Measurements from ENCODE around the gene VPS51.

VPS51 gene

DNA sequence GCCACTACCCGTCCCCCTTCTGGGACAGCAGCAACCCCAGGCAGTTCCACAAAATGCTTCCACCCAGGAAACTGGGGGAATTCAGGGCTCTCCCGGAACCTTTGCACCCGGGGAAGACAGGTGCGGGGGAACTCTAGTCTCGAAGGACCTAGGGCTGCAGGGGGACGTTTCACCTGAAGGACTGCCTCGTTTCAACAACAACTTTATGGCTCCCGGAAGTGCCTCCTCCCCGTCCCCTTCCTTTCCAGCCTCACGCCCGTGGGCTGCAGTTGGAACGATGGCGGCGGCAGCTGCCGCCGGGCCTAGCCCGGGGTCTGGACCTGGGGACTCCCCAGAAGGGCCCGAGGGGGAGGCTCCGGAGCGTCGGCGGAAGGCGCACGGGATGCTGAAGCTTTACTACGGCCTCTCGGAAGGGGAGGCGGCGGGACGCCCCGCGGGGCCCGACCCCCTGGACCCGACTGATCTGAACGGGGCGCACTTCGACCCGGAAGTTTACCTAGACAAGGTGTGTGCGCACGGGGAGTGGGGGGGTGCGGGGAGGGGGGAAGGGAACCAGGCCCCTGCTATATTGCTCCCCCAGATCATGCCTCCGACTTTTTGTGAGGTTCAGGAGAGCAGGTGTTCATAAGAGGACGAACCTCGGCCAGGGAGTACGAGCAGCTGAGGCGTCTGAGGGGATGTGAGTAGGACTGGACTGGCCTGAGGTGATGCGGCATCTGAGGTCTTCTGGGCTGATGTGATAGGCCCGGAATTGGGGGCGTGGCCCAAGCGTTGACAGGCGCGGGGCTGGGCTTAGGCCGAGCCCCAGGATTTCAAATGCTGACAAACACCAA lies at the start of gene VPS51:
Gene VPS51, plus strand, starts transcription at position 241 of the 833 bp plus-strand sequence. Its CDS starts 37 bp downstream, at position 278.
- TF ChIP-seq, protein P1, sequence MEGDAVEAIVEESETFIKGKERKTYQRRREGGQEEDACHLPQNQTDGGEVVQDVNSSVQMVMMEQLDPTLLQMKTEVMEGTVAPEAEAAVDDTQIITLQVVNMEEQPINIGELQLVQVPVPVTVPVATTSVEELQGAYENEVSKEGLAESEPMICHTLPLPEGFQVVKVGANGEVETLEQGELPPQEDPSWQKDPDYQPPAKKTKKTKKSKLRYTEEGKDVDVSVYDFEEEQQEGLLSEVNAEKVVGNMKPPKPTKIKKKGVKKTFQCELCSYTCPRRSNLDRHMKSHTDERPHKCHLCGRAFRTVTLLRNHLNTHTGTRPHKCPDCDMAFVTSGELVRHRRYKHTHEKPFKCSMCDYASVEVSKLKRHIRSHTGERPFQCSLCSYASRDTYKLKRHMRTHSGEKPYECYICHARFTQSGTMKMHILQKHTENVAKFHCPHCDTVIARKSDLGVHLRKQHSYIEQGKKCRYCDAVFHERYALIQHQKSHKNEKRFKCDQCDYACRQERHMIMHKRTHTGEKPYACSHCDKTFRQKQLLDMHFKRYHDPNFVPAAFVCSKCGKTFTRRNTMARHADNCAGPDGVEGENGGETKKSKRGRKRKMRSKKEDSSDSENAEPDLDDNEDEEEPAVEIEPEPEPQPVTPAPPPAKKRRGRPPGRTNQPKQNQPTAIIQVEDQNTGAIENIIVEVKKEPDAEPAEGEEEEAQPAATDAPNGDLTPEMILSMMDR (conservative IDR thresholded peaks at IDR 0.05; ENCODE audit: control insufficient read depth, insufficient read depth, low read depth, low read length): no peak
- peak within 1 kb of the TSS; percentile 71 for H3K4me3 ChIP-seq (ENCODE audit: control insufficient read depth, low read depth, low read length)
- DNase-seq (ENCODE audit: low read depth): peak; percentile 89

DNA sequence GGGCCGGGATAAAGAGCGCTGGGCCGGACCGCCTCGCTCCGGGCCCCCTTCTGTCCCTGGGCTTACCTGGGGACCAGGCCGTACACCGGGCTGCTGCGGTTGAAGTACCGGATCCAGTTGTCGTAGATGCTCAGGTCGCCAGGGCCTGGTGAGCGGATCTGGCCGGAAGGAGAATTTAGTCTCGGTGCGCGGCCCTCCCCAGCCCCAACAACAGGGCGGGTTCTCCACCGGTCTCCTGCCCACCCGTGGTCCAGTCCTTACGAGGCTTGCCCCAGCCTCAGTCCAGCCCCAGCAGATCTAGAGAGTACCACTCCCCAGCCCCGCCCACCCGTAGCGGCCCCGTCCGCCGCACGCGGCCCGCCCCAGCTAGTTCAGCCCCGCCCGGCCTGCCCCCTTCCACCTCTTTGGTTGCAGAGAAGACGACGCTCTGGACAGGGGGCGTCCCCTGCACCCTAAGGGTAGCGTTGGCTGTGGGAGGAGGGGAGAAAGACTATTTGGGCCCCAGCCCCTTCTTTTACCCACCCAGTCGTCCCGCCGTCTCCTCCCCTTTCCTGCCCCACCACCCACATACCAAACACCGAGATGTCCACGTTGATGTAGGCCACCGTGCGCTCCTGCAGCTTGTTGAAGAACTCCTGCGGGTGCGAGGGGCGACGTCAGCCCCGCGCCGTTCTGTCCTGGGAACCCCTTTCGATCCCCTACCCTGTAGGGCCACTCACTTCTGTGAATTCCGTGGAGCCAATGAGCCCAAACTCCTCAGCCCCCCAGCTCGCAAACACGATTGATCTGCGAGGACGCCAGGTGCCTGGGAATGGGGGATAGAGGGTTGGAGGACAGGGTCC lies 48.2 kb upstream of the VPS51 start:
- no peak for DNase-seq (ENCODE audit: low read depth)
- H3K4me3 ChIP-seq (ENCODE audit: control insufficient read depth, low read depth, low read length): peak overlapping the region; percentile 50
- TF ChIP-seq, protein P1 (conservative IDR thresholded peaks at IDR 0.05; ENCODE audit: control insufficient read depth, insufficient read depth, low read depth, low read length): no peak

DNA sequence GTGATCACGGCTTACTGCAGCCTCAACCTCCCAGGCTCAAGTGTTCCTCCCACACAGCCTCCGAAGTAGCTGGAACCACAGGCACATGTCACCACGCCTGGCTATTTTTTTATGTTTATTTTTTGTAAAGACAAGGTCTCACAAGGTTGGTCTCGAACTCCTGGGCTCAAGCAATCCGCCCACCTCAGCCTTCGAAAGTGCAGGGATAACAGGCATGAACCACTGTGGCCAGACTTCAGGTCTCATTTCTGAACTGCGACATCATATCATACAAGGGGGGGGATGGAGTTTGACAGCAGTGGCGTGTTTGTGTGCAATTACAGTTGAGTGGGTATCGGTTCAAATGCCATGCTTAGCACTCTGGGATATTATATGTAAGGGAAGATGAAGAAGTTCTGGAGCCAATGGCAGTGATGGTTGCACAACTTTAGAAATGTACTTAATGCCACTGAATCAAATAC lies 44.6 kb upstream of the VPS51 start:
- DNase-seq (ENCODE audit: low read depth): no peak
- H3K4me3 ChIP-seq (ENCODE audit: control insufficient read depth, low read depth, low read length): no peak overlapping the region
- TF ChIP-seq, protein P1 (conservative IDR thresholded peaks at IDR 0.05; ENCODE audit: control insufficient read depth, insufficient read depth, low read depth, low read length): no peak

DNA sequence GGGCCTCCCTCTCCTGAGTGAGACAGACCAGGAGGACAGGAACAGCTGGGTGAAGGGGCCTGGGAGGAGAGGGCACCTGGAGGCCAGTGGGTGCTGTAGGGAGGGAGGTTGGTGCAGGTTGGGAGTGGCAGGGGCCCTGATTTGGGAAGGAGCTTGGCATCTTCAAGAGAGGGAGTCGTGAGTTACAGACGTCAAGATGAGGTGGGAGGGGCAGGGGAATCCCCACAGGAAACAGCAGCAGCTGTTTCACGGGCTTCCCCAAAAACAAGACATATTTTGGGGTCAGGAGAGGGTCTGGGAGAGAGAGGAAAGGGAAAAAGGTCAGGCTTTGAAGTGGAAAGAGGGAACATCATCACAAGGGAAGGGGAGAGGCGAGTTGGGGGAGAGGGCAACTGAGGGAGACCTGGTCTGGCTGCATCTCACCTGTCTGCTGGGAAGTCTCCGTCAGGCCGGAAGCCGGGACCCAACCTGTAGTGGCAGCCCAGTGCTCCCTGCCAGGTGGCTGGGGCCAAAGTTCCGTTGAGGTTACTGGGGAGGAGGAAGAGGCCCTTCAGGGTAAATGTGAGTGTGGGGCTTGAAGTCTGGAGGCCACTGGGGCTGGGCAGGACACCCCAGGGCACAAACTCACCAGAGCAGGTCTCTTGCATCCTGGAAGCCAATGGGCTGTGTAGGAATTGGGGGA lies 42.0 kb upstream of the VPS51 start:
- H3K4me3 ChIP-seq (ENCODE audit: control insufficient read depth, low read depth, low read length): no peak overlapping the region
- no peak for DNase-seq (ENCODE audit: low read depth)
- TF ChIP-seq, protein P1 (conservative IDR thresholded peaks at IDR 0.05; ENCODE audit: control insufficient read depth, insufficient read depth, low read depth, low read length): no peak

DNA sequence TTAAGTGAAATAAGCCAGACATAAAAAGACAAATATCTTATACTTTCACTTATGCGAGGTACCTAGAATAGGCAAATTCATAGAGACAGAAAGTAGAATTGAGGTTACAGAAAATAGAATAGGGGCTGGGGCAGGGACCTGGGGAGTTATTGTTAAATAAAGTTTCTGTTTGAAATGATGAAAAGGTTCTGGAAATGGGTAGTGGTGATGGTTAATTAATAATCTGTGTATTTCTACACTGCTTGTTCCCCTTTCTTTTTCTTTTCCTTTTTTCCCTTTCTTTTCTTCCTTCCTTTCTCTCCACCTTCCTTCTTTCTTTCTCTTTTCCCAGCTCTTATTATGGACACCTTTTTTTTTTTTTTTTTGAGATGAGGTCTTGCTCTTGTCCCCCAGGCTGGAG lies 40.5 kb upstream of the VPS51 start:
- H3K4me3 ChIP-seq (ENCODE audit: control insufficient read depth, low read depth, low read length): no peak overlapping the region
- DNase-seq (ENCODE audit: low read depth): no peak
- TF ChIP-seq, protein P1 (conservative IDR thresholded peaks at IDR 0.05; ENCODE audit: control insufficient read depth, insufficient read depth, low read depth, low read length): no peak

DNA sequence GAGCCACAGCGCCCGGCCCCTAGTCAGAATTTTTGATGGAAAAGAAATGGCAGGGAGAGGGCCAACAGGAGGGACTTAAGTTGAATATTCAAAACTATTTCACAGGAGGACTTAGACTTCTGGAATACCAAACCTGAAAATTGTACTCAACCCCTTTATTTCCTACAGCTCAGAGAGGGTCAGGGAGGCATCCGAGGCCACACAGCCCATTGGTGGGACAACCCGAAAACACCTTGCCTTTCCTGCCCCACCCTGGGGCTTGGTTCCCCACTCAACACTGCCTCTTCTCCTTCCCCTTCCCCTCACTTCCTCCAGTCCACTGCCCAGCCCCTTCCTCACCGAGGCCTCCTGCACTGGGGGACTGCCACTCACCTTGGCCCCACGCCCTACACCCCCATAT lies 39.0 kb upstream of the VPS51 start:
- no peak overlapping the region for H3K4me3 ChIP-seq (ENCODE audit: control insufficient read depth, low read depth, low read length)
- TF ChIP-seq, protein P1 (conservative IDR thresholded peaks at IDR 0.05; ENCODE audit: control insufficient read depth, insufficient read depth, low read depth, low read length): no peak
- no peak for DNase-seq (ENCODE audit: low read depth)
